Thoracic aorta (tissue), 2 donors: ENCODE results near the gene GTSE1. TPM values are rescaled to one million over a fixed set of nuclear protein-coding genes. Genes with fewer than 3 reads are reported as not detected.

ENCODE experiments used
- ATAC-seq: fragments of 150-250 bp; one replicate; pipeline ENCODE4 v1.8.0; 2017; ENCODE audit warnings: low read depth; ENCODE audit not compliant: insufficient number of reproducible peaks, low FRiP score
- DNase-seq: peaks from one replicate; pipeline ENCODE4 v3.0.0-alpha.2; 2020; ENCODE audit warnings: low spot score
- H3K27ac ChIP-seq, 2 donors: fragments of 200-600 bp; sonication (generic); 1 replicate in 1 of 2; 2 replicates in 1 of 2; pipeline ENCODE4 v1.5.1; 2016; ENCODE audit warnings: mild to moderate bottlenecking in 2 of 2, moderate library complexity in 2 of 2
- H3K27me3 ChIP-seq: fragments of 200-600 bp; sonication (generic); replicated peaks from 2 replicates; pipeline ENCODE4 v1.6.0; 2016; ENCODE audit warnings: mild to moderate bottlenecking; ENCODE audit not compliant: insufficient read depth
- H3K36me3 ChIP-seq: fragments of 200-600 bp; sonication (generic); one replicate; pipeline ENCODE4 v1.5.1; 2016
- H3K4me1 ChIP-seq, 2 donors: fragments of 200-600 bp; sonication (generic); 1 replicate in 1 of 2; 2 replicates in 1 of 2; pipeline versions ENCODE4 v1.5.1 to v1.6.0; 2016; ENCODE audit warnings: low read depth in 2 of 2, mild to moderate bottlenecking in 1 of 2; ENCODE audit not compliant: control insufficient read depth in 1 of 2
- H3K4me3 ChIP-seq: fragments of 200-600 bp; sonication (generic); 2 replicates; pipeline ENCODE4 v1.5.1; 2016; ENCODE audit warnings: mild to moderate bottlenecking
- H3K9me3 ChIP-seq: fragments of 200-600 bp; sonication (generic); 2 replicates; pipeline ENCODE4 v1.5.1; 2016
- CTCF ChIP-seq: fragments of 200-600 bp; sonication (generic); IDR thresholded peaks from one replicate; pipeline ENCODE4 v1.5.1; 2019; ENCODE audit warnings: antibody characterized with exemption
- total RNA-seq, 2 donors: library from RNA; depleted of rRNA; stranded (reverse); fragments of >200 nt; gene quantifications; one replicate each; pipeline versions ENCODE4 v1.1.0 to v1.2.3, GENCODE V29; 2016

The GTSE1 gene
- total RNA-seq, 2 donors from 2014 or later, result 0.41 to 0.92 TPM

GRCh38 chr22:46251266-46251665, 45.4 kb upstream of the GTSE1 start:
- no peaks in the 10 kb centered on the region for H3K27me3 ChIP-seq
- ATAC-seq (no peak), DNase-seq (no peak)
- no peak for TF ChIP-seq CTCF
- no peak overlapping the region for H3K27ac ChIP-seq
- H3K4me1 ChIP-seq, result peaks cover 5 to 20% of the 10 kb centered on the region in 2 donors
- no peaks in the 10 kb centered on the region for H3K9me3 ChIP-seq
- no peaks in the 10 kb centered on the region for H3K36me3 ChIP-seq
- peak overlapping the region; percentile 75 for H3K4me3 ChIP-seq

GRCh38 chr22:46251816-46252380, 44.8 kb upstream of the GTSE1 start:
- Histone ChIP-seq H3K9me3 (no peaks in the 10 kb centered on the region), H3K27ac (no peak overlapping the region), H3K27me3 (no peaks in the 10 kb centered on the region), H3K4me3 (no peak overlapping the region), H3K4me1 (peaks cover 5 to 20% of the 10 kb centered on the region in 2 donors), H3K36me3 (no peaks in the 10 kb centered on the region)
- no peak for DNase-seq
- TF ChIP-seq CTCF, result no peak
- ATAC-seq, result no peak

GRCh38 chr22:46256358-46256958, 40.2 kb upstream of the GTSE1 start:
- no peaks in the 10 kb centered on the region for H3K36me3 ChIP-seq
- H3K27me3 ChIP-seq, result no peaks in the 10 kb centered on the region
- ATAC-seq, result no peak
- H3K4me3 ChIP-seq, result no peak overlapping the region
- DNase-seq, result no peak
- no peaks in the 10 kb centered on the region for H3K9me3 ChIP-seq
- H3K4me1 ChIP-seq, result peaks cover 0 to 3% of the 10 kb centered on the region in 2 donors
- H3K27ac ChIP-seq, result no peak overlapping the region
- TF ChIP-seq CTCF, result no peak

- Histone ChIP-seq H3K27ac (no peak overlapping the region), H3K27me3 (no peaks in the 10 kb centered on the region), H3K4me3 (no peak overlapping the region), H3K36me3 (no peaks in the 10 kb centered on the region), H3K9me3 (no peaks in the 10 kb centered on the region), H3K4me1 (peaks cover 0 to 3% of the 10 kb centered on the region in 2 donors)
- DNase-seq (no peak), ATAC-seq (no peak)
- TF ChIP-seq CTCF, result no peak
Observed at GRCh38 chr22:46259374-46259773, 37.3 kb upstream of the GTSE1 start.

- ATAC-seq (no peak), DNase-seq (no peak)
- H3K9me3 ChIP-seq, result no peaks in the 10 kb centered on the region
- H3K36me3 ChIP-seq, result no peaks in the 10 kb centered on the region
- H3K4me3 ChIP-seq, result no peak overlapping the region
- no peak for TF ChIP-seq CTCF
- no peaks in the 10 kb centered on the region for H3K27me3 ChIP-seq
- peaks cover 0 to 3% of the 10 kb centered on the region in 2 donors for H3K4me1 ChIP-seq
- no peak overlapping the region for H3K27ac ChIP-seq
Observed at GRCh38 chr22:46260038-46260437, 36.6 kb upstream of the GTSE1 start.
